Measurements from ENCODE around the gene MOB4. TPM values are rescaled to one million over a fixed set of nuclear protein-coding genes. Genes with fewer than 3 reads are reported as not detected.
"Not testable (repeated sequence)": the region's sequence is repeated elsewhere in the genome, so short reads cannot be mapped to it uniquely, and the experiment has no call there.

Gene MOB4
- total RNA-seq, 1 donor from 2014 or later, result 28.2 TPM

DNA sequence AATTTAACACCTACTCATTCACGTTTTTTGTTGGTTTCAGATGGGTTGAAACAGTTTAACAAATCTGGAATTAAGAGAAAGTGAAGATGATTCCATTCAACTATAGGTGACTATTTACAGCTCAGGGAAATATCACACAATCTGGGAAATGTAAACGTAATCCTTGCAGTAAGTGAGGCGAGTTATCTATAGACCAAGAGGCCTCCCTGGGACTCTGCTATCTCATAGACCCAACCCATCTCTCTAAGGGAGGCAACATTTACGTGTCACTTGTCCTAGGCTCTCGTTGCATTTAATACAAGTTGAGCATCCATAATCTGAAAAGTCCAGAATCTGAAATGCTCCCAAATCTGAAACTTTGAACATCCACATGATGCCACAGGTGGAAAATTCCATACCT is 2.0 kb upstream of the MOB4 start:
- DNase-seq (ENCODE audit: extremely low read depth, low read depth, low spot score), result no peak

DNA sequence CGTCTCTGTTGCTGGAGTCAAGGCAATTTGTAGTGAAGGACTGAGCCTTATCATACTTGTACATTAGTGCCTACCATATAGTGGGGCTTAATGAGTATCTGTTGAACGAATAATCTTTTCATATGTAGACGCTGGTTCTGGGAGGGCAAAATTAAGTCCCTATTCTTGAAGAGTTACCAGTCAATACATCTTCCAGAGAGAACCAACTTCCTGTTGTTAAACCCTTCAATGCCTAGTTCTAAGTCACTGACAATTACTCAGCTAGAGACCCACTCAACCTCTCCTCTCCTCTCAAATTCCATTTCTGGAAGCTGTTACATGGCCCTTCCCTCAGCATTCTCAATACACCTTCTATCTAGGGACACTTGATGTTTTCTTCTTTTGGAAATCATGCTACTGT is 1.1 kb upstream of the MOB4 start:
- no peak for DNase-seq (ENCODE audit: extremely low read depth, low read depth, low spot score)

DNA sequence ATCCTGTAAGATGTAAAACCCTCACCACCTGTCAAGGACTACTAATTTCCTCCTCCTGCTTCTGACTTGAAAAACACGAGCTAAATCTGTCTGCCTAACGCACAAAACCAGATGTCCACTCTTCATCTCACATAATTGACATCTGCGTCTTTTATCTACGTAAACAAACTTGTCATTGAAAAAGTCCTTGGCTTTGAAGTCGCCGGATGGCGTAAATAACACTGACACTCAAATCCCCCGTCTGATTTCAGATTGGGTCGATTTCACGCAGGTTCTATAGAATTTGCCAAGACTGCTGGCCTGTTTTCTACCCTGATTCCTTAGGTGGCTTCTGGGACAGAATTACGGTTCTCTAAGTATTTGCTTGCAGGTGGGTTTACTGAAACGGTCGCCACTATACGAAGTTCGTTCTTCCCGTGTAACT is 539 bp upstream of the MOB4 start:
- DNase-seq (ENCODE audit: extremely low read depth, low read depth, low spot score), result no peak

DNA sequence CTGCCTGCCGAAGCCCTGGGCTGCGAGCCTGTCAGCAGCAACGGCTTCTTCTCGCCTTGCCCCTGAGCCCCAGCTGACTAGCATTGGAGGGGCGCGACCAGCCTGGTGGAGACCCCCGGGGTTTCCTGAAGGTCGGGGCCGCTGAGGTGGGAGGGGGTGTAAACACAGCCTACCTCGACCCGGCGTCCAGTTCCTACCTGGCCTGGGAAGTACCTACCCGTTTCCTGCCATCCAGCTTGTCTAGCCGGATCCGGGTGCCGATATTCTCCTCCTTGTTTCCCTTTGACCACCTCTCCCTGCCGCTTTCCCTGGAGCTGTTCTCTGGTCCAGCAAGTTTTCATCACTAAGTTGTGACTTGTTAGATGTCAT is 511 bp downstream of the MOB4 start:
- DNase-seq (ENCODE audit: extremely low read depth, low read depth, low spot score), result no peak

DNA sequence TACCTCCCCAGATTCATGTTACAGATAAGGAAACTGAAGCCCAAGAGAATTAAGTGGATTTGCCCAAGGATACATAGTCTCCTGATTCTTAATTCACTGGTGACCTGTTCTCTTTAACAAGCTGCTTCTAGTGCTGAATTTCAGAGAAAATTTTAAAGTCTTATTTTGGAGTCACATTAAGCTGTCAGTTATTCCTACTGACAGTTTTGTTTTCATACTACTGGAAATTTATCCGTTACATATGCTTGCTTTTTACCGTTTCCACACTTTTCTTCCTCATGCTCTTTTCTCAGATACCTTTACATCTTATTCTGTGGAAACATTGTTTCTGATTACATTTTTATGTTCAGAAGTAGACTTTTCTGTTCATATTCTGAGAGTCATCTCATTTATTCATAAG is 1.3 kb downstream of the MOB4 start:
- no peak for DNase-seq (ENCODE audit: extremely low read depth, low read depth, low spot score)

DNA sequence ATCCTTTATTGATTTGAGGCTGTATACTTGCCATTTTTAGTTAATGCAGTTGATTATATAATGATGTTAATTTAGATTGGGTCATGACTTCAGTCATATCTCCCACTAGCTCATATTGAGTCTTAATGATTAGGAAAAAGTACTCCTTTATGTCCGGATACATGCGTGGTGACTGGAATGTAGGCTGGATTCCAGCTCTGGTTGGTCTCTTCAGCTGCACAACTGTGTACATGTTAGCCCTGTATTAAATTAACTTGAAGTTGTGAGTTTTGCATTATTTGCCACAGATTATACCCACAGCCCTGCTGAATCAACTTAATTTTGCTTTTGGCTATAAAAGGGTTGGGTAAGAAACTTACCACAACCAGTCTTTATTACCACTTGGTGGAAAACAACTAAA is 22.5 kb downstream of the MOB4 start:
- no peak for DNase-seq (ENCODE audit: extremely low read depth, low read depth, low spot score)

DNA sequence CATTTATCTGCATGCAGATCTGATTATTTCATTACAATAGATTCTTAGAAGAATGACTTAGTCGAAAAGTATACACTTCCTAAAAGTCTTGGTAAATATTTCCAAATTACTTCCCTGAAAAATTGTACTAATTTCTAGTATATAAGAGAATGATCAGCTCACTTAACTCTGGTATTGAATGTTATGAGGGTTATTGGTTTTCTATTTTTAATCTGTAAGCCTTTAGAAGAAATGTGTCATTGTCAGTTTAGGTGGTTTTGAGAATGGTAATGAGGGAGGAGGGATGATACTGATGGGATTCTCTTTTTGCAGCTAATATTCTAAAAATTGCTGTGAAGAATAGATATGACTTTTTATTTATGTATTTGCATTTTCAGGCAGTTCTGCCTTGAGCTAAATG is 23.9 kb downstream of the MOB4 start:
- DNase-seq (ENCODE audit: extremely low read depth, low read depth, low spot score), result no peak

DNA sequence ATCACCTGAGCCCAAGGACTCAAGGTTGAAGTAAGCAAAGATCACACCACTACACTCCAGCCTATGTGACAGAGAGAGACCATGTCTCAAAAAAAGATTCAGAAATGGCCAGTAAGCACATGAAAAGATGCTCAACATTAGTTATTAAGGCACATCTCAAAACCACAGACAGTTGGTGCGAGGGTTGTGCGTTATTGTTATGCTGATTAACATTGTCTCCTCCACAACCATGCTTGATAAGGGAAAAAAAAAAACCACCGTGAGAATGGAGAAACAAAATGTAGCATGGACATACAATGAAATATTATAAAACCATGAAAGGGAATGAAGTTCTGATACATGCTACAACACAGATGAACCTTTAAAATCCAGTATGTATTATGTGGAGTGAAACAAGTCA is 27.3 kb downstream of the MOB4 start:
- DNase-seq (ENCODE audit: extremely low read depth, low read depth, low spot score), result no peak

DNA sequence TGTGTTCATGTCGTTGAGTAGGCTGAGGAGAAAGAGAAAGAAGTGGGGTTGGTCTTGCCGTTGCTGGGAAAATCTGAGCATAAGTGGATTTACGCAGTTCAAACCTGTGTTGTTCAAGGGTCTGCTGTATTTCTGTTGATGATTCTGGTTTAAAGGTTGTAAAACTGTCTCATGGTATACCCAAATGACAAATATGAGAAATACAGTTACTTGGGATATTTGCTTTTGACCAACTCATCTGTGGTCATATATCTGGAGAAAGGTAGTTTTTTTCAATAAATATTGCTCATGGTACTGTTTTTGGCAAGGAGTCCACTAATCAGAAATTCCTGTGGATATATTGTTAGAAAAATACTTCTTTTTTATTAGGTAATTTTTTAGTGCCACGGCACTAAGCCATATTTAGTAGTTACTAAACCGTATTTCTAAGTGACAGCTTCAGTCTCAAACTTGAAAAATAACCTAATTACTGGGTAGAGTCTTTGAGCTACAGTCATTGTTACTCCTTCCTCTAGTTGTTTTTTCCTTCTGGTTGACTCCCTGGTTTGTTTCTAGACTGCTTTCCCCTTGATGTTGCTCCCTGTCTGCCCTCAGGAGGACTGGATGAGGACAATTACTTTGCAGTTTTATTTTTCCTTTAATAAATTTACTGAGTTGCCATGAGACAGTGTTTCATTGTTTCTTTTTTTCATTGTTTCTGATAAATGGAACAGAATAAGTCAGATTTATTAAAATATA is 31.5 kb downstream of the MOB4 start:
- DNase-seq (ENCODE audit: extremely low read depth, low read depth, low spot score), result no peak

DNA sequence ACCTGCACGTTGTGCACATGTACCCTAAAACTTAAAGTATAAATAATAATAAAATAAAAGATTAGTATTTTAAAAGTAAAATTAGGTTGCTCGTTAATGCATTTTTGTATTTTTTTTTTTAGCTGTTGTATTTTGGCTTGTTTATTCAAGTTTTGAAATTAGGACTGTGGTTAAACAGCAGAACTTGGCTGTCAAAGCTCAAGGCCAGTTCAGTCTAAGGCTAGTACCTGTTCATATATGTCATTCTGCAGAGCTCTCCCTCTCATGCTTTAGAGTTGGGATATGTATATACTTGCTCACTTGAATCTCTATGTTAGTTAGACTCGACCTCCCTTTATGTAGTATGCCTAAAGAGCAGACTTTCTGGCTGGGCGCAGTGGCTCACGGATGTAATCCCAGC is 32.7 kb downstream of the MOB4 start:
- DNase-seq (ENCODE audit: extremely low read depth, low read depth, low spot score), result no peak

DNA sequence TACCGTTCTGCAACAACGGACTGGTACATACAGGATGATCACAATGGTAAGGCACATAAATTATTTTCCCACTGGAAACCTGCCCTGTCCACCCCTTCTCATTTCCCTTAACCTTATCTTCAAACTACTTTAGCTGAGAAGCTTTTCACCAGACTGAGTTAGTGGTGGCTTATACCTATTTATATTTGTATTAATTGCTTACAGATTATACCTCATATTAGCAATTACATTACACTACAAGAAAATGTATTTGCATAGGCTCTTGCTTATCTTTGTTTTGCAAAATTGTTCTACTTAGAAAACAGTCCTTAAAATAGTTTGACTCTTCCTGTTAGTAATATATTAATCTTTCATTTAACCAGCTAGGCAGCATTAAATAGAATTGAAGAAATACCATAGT is 35.4 kb downstream of the MOB4 start:
- not testable (repeated sequence) for DNase-seq (ENCODE audit: extremely low read depth, low read depth, low spot score)

DNA sequence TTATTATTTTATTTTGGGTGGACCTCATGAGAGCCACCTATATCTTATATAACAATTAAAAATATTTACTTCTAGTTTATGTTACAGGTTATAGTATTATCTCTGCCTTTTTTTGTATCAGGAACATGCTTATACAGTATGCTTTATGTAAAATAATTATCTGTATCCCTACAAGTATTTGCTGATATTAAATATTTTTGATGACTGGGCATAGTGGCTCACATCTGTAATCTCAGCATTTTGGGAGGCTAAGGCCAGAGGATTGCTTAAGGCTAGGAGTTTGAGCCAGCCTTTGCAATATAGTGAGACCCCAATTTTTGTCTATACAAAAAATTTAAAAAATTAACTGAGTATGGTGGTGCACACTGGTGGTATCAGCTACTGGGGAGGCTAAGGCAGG is 39.6 kb downstream of the MOB4 start:
- no peak for DNase-seq (ENCODE audit: extremely low read depth, low read depth, low spot score)

DNA sequence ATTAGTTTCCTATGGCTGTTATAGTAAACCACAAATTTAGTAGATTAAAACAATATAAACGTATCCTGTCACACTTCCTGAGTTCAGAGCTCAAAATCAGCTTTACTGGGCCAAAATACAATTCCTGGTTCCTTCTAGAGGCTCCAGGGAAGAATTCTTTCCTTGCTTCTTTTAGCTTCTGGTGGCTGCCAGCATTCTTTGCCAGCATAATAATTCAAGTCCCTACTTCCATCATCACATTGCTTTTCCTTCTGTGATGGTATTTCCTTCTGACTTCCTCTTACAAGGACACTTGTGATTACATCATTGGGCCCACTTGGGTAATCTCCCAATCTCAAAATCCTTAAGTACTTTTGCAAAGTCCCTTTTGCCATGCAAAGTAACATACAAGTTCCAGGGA is 40.6 kb downstream of the MOB4 start:
- DNase-seq (ENCODE audit: extremely low read depth, low read depth, low spot score), result peak; percentile 44

DNA sequence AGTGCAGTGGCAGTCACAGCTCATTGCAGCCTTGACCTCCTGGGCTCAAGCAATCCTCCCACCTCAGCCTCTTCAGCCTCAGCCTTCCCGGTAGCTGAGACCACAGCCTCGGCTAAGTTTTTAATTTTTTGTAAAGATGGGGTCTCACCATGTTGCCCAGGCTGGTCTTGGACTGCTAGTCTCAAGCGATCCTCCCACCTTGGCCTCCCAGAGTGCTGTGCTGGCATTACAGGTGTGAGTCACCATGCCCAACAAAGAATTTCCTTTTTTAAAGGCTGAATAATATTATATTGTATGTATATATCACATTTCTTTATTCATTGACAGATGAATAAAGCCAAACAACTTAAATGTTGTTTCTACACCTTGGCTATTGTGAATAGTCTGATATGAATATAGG is 42.5 kb downstream of the MOB4 start:
- no peak for DNase-seq (ENCODE audit: extremely low read depth, low read depth, low spot score)

DNA sequence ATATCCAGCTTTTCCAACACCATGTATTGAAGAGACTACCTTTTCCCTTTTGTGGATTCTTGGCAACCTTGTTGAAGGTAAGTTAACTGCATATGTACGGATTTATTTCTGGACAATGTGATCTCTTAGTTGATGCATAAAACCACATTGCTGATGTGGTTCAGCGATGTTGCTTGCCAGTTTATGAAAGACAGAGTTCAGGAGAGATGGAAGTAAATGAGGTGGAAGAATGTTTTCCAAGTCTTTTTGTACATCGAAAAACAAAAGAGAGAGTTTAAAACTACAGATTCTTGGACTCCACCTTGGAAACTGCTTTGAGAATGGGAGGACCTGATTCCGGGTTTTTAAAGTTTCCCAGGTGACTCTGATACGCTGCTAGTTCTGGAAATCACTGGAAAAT is 43.8 kb downstream of the MOB4 start:
- no peak for DNase-seq (ENCODE audit: extremely low read depth, low read depth, low spot score)

DNA sequence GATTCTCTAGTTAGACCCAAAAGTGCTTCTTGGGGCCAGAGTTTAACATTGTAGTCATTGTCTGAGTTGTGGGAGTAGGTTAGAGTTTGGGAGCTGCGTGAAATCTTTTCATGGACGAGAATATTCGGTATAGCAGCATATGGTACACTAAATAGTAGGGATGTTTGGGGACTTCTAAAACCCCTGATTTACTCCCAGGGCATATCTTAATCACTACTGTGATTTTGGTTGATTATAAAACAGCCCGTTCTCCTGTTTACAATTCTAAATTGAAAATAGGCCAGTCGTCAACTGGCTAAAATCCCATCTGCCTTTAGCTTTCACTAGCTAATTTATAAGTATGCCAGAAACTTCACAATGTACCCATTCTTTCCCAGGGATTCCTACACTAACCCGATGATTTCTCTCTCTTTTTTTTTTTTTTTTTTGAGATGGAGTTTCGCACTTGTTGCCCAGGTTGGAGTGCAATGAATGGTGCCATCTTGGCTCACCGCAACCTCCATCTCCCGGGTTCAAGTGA is 44.3 kb downstream of the MOB4 start:
- DNase-seq (ENCODE audit: extremely low read depth, low read depth, low spot score), result no peak

DNA sequence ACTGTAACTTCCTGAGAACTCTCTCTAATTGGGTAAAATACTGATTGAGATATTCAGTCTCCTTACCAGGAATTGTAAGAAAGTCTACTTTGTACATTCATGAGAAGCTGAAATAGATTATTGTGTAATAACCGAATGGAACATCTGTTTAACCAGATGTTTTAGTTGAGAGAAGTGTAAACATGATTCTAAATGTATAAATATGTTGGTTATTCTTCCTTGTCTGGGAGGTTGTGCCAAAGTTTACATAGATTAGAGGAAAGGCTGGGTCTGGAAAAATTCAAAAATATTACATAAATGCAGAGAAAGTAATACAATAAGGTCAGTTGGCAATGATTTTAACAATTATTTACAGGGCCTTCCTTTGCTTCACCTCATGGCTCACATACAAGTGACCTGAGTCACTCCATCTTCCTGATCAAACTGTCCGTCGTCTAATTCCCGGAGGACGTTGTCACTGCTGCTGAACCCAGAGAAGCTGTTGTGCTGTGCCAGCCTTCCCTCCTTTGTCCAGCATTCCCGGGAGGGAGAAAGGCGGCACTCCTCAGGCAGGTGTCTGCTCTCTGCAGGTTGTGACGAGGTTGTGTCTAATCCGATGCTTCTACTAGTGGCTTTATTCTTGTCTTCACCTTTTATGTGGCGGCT is 55.9 kb downstream of the MOB4 start:
- DNase-seq (ENCODE audit: extremely low read depth, low read depth, low spot score), result no peak

DNA sequence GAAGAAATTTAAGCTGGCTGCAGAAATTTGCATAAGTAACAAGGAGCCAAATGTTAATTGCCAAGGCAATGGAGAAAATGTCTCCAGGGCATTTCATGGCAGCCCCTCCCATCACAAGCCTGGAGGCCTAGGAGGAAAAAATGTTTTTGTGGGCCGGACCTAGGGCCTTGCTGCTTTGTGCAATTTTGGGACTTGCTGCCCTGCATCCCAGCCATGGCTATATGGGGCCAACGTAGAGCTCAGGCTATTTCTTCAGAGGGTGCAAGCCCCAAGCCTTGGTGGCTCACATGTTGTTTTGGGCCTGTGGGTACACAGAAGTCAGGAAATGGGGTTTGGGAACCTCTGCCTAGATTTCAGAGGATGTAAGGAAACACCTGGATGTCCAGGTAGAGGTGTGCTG is 57.7 kb downstream of the MOB4 start:
- DNase-seq (ENCODE audit: extremely low read depth, low read depth, low spot score), result no peak

DNA sequence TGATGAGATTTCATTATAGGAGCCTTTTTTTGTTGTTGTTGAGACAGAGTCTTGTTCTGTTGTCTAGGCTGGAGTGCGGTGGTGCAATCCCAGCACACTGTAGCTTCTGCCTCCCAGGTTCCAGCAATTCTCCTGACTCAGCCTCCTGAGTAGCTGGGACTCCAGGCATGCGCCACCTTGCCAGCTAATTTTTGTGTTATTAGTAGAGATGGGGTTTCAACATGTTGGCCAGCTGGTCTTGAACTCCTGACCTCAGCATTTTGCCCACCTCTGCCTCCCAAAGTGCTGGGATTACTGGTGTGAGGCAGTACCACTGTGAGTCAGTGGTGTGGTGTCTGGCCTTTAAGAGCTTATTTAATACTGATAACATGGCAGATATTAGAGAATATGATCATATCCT is 60.1 kb downstream of the MOB4 start:
- no peak for DNase-seq (ENCODE audit: extremely low read depth, low read depth, low spot score)

DNA sequence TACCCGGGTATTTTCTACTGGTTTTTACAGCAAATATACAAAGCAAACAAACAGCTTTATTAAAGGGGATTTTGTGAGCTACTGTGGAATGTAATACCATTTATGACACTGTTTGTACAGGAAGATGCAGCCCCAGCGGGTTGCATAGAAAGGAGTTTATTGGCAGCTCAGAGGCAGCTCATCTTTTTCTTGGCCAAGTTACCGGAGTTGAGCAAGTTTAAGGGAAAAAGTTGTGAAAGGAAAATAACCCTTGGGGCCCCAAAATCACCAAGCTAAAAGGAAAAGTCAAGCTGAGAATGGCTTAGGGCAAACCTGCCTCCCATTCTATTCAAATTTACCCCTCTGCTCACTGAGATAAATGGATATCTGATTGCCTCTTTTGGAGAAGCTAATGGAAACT is 60.8 kb downstream of the MOB4 start:
- DNase-seq (ENCODE audit: extremely low read depth, low read depth, low spot score), result no peak

DNA sequence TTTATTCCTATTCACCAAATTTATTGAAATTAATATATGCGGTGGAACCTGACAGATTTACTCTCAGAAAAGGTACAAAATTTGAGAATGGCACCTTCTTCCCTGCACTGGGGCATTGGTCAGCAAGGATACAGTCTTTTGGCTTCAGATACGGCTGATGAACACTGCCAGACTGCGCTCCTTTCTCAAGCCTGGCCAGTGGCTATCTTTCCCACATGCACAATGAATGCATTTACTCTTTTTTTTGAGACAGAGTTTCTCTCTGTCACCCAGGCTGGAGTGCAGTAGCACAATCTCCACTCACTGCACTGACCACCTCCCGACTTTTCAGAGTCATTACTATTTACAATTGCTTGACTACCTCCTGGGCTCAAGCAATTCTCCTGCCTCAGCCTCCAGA is 61.6 kb downstream of the MOB4 start:
- DNase-seq (ENCODE audit: extremely low read depth, low read depth, low spot score), result no peak

DNA sequence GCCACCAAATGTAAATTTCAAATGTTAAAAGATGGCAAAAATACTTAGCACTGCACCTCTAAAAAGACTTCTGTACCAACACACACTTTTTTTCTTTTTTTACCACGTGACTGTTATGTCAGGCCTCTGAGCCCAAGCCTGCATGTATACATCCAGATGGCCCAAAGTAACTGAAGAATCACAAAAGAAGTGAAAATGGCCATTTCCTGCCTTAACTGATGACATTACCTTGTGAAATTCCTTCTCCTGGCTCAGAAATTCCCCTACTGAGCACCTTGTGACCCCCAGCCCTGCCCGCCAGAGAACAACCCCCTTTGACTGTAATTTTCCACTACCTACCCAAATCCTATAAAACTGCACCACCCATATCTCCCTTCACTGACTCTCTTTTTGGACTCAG is 62.4 kb downstream of the MOB4 start:
- DNase-seq (ENCODE audit: extremely low read depth, low read depth, low spot score), result not testable (repeated sequence)

DNA sequence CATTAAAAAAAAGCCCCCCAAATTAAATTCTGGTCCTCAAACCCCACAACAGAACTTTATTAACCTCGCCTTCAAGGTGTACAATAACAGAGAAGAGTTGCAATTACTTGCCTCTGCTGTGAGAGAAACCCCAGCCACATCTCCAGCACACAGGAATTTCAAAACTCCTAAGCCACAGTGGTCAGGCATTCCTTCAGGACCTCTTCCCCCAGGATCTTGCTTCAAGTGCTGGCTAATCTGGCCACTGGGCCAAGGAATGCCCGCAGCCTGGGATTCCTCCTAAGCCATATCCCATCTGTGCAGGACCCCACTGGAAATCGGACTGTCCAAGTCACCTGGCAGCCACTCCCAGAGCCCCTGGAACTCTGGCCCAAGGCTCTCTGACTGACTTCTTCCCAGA is 64.3 kb downstream of the MOB4 start:
- not testable (repeated sequence) for DNase-seq (ENCODE audit: extremely low read depth, low read depth, low spot score)

Data from glomerular endothelial cell (primary cell).